Ovary (tissue), 3 donors: ENCODE data around the gene SPAG6.

Experiments
- EP300 ChIP-seq: sonication (generic); formaldehyde crosslinking; IDR thresholded peaks from one replicate; pipeline ENCODE4 v1.6.1; 2017; ENCODE audit warnings: antibody characterized with exemption
- POLR2A ChIP-seq: fragments of 450-650 bp; IDR thresholded peaks from one replicate; pipeline ENCODE4 v1.6.1; 2017; ENCODE audit warnings: antibody characterized with exemption, mild to moderate bottlenecking, moderate library complexity
- TF ChIP-seq, protein P1 (sequence below), 3 donors: fragments of 450-650 bp in 2 of 3; fragments of 200-600 bp in 1 of 3; IDR thresholded peaks; one replicate each; pipeline versions ENCODE4 v1.5.1 to v1.8.0; 2016 to 2022; ENCODE audit warnings: antibody characterized with exemption in 3 of 3, mild to moderate bottlenecking in 1 of 3
- donor health status: DM: no; HTN: no; CAD: no.

DNA sequence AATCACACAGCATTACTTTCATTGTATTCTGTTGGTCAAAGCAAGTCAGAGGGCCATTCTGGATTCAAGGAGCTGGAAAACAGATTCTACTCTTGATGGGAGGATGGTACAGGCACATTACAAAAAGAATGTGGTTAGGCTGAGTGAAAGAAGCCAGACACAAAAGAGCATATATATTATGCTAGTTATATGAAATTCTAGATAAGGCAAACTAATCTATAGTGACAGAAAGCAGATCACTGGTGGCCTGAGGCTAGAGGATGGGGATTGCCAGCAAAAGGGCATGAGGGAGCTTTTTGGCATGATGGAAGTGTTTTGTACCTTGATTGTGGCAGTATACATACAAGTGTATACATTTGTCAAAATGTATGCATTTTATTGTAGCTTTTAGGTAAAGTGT, 96.8 kb downstream of the SPAG6 start:
- TF ChIP-seq, protein P1, sequence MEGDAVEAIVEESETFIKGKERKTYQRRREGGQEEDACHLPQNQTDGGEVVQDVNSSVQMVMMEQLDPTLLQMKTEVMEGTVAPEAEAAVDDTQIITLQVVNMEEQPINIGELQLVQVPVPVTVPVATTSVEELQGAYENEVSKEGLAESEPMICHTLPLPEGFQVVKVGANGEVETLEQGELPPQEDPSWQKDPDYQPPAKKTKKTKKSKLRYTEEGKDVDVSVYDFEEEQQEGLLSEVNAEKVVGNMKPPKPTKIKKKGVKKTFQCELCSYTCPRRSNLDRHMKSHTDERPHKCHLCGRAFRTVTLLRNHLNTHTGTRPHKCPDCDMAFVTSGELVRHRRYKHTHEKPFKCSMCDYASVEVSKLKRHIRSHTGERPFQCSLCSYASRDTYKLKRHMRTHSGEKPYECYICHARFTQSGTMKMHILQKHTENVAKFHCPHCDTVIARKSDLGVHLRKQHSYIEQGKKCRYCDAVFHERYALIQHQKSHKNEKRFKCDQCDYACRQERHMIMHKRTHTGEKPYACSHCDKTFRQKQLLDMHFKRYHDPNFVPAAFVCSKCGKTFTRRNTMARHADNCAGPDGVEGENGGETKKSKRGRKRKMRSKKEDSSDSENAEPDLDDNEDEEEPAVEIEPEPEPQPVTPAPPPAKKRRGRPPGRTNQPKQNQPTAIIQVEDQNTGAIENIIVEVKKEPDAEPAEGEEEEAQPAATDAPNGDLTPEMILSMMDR (IDR thresholded peaks at IDR 0.05) = no peak
- no peak for TF ChIP-seq POLR2A
- no peak for TF ChIP-seq EP300
